T-helper 1 cell treated with Interleukin-12 subunit alpha and Interleukin-12 subunit beta and Interleukin-4 antibody, amounts not matched to agents 30 ng/mL and 1 ng/mL, for 36 hours (primary cell): ENCODE data around the gene SMYD2. TPM values are rescaled to one million over a fixed set of nuclear protein-coding genes. Genes with fewer than 3 reads are reported as not detected.

ENCODE experiments used
- intact Hi-C: fragments of 100-400 bp; cut with micrococcal nuclease; formaldehyde crosslinking; loops from one replicate; pipeline ENCODE4 v1.15.1; 2024
- total RNA-seq: library from RNA; stranded (reverse); gene quantifications from 2 replicates; pipeline ENCODE4 v1.2.3, GENCODE V29; 2022

SMYD2 gene
- total RNA-seq, 1 donor from 2014 or later, result 29.3 TPM

DNA sequence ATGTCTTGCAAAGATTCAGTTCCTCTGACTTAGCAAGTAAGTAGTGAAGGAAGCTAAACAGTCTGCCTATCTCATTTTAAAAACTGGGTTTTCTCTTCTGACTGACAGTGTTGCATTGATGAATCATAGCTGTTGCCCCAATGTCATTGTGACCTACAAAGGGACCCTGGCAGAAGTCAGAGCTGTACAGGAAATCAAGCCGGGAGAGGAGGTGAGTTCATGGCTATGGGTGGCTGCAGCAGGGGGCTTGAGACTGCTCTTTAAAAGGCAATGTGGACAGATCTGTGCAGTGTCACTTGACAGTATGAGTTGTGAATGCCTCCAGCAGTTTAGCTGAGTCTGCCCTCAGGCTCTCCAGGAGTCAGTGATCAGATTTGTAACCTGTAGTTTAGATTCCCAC is 46.6 kb downstream of the SMYD2 start:
- intact Hi-C loops, result no loop called here

DNA sequence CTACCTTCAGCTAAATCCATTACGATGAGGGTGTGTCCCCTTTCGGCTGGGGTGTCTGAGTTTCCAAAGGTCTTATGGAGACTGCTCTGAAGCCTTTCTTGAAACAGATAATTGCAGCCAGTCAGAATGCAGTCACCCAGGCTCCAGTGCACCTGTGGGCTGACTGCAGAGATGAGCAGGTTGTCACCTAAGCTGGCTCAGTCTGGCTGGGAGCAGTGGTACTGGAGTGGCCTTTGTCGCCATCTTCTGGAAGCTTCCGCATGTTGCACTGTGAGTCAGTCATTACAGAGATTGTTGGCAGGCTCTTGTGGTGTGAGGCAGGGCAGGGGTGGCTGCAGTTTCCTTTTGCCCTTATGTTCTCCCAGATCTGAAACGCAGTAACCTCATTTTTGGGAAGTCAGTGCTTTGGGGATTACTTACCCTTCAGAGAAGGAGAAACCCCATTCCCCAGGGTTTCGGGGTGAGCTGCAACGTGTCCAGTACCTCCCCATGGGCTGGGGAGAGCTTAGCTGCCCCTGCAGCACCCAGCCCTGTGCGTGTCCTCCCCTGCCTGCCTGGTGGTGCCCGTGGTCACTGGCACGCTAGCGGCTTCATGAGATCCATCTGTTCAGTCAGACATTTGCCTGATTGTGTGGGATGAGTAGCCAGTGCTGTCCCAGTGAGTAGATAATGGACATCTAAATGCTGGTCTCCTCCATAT is 48.0 kb downstream of the SMYD2 start:
- intact Hi-C loops, result loop anchor here (1.0 to 2.0 kb wide), 7 partner anchors 49 to 1206 kb away; no protein-coding TSS in a partner anchor

DNA sequence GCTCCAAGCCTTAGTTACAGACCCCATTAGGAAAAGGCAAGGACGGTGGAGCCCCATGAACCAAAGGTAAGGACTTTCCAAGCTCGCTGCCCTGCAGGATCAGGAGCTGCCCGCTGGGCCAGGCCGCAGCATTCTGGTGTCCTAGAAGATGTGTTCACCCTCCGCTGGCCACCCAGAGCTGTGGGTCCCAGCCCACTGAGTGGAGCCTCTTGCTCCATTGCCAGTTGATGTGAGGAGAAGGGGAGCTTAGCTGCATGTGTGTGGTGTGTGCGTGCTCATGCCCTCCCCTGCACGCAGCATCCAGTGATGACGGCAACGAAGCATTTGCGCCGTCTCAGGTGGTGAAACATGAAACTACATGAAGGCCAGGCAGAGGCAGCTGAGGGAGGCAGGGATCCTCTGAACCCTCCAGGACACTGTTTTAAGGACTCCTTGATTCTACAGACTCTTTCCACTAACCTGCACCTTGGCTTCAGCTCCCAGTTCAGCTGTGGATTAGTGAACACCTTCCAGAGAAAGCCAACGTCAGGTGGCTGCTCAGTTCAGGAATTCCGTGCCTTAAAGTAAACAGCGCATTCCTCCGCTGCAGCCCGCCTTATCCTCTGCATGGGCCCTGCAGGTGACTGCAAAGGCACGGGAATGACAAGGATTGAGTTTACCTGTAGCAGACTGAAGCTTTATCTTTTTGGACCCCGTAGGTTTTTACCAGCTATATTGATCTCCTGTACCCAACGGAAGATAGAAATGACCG is 48.7 kb downstream of the SMYD2 start:
- intact Hi-C loops, result loop anchor here (1.0 to 5.0 kb wide), 6 partner anchors 98 to 1207 kb away; no protein-coding TSS in a partner anchor

DNA sequence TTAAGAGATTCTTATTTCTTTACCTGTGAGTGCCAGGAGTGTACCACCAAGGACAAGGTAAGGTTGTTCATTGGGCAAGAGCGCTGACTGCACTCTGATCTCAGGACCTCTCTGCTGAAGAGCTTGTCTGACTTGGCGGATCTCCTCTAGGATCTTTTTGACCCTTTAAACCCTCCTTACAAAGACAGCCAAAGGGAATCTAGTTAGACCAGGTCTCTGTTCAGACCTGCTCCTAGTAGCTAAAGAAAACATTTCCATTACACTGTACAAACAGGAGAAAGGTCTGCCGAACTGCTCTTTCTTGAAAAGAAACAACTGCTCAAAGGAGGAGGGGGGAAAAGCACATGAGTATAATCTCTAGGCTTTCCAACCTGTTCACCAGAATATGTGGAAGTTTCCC is 49.3 kb downstream of the SMYD2 start:
- intact Hi-C loops, result loop anchor here (5.0 kb wide), 1 partner anchor 97 kb away; no protein-coding TSS in a partner anchor

DNA sequence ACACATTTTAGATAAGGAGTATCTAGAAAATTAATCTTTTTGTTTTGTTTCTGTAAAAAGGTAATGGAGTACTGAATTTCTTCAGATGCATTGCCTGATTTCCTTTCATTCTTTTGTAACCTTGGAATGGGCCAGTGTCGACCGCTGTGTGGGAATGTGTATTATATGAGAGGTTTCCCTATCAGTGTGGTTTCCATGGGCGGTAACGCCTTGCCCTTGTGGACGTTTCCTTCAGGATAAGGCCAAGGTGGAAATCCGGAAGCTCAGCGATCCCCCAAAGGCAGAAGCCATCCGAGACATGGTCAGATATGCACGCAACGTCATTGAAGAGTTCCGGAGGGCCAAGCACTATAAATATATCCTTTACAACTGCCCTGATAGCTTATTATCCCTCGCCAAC is 49.8 kb downstream of the SMYD2 start:
- intact Hi-C loops, result loop anchor here (5.0 kb wide), 1 partner anchor 97 kb away; no protein-coding TSS in a partner anchor

DNA sequence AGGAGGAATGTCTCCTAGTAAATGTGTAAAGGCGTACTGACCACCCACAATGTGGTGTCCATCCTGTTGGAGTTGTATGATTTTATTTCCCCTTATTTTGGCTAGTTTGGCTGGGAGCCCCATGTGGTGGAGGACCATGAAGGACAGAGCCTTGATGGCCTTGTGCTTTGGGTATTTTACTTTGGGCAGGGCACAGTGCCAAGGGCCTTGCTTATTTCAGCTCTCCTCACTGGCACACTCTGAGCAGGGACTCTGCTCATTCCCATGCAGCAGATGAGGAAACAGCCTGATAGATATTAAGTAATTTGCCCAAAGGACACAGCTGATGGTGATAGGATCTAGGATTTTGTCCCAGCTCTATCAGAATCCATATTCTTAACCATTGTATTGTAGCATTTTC is 50.2 kb downstream of the SMYD2 start:
- intact Hi-C loops, result loop anchor here (5.0 kb wide), 1 partner anchor 96 kb away; no protein-coding TSS in a partner anchor

DNA sequence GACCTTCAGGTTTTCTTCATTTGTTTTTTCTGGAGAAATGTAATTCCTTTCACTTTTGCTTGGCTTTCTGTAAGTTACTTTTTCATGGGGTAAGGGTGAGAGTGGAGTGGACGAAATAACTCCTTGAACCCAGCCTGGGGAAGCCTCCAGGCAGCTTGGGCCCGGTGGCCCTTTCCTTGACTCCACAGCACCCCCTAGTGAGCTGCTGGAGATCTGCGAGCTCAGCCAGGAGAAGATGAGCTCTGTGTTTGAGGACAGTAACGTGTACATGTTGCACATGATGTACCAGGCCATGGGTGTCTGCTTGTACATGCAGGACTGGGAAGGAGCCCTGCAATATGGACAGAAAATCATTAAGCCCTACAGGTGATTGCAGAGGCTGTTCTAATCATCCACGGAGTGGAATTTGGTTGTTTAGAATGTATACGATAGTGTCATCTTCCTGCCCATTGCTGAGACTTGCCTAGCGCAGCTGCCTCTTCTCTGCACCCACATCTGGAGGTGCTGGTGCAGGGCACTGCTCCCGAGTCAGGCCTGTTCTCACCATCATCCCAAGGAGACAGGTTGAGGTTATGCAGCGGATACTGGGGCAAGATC is 51.0 kb downstream of the SMYD2 start:
- intact Hi-C loops, result loop anchor here (2.0 to 5.0 kb wide), 3 partner anchors 57 to 107 kb away; no protein-coding TSS in a partner anchor

DNA sequence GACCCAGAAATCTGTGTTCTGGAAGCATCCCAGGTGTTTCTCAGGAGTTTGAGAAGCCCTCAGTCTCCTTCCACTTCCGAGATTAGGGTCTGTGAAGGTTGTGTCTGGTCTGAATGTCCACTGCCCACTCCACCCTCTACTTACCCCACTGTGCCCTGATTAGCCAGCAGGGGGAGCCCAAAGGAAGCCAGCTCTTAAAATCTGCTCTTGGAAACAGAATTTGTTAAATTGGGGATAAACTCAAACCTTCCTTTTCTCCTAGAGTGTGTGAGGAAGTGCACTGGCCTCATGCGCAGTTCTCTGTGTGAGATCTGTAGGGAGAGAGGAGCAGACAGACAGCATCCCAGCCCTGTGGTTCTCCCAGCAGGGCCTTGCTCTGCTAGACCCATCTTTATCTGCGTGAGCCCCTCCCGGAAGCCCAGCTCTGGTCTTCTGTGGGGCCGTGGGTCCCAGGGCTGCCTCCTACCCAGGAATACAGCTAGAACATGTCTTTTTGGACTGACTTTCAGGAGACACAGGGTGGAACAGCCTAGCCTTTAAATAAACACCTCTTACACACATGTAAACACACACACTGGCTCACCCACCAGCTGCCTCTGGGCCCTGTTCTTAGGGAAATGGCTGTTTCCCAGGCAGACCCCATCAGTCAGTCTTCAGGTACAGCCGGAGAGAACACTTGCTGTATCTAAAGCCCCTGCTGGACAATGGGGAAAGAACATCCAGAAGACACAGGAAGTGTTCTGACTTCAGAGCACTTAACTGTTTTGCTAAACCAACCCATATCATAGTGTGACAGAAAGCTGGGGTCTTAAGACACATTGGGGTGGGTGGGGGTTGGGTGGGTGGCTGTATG is 52.2 kb downstream of the SMYD2 start:
- intact Hi-C loops, result loop anchor here (1.0 to 5.0 kb wide), 8 partner anchors 56 to 295 kb away; partner anchors contain the start of gene CENPF

DNA sequence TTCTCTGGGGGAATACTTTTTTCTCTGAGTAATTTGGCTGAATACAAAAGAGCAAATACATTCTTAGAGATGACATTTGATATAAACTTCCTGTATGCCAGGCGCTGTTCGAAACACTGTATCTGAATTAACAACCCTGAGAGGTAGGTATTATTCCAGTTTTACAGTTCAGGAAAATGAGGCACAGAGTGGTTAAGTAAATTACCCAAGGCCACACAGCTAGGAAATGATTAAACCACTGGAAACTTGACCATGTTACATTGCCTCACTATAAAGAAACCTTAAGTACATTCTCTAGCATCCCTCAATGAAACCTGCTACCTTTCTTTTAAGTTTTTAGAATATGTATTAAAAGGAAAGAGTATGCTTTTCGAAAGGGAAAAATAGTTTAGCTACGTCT is 54.6 kb downstream of the SMYD2 start:
- intact Hi-C loops, result no loop called here

DNA sequence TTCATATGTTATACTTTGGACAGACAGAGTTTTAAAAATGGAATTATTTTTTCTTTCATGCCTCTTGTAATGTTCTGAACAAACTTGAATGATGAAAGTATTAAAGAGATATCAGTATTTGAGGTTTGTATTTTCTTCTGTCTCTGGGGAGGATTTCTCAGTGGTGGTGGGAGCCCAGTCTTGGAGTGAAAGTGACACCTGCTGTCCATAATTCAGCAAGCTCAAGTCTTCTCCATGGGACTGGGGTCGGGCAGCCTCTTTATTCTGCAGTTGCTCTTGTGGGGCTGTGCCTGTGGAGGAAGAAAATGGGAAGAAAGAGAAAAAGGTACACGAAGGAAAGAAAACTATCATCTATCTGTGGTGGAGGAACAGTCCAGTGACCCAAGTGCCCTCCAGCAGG is 56.1 kb downstream of the SMYD2 start:
- intact Hi-C loops, result no loop called here

DNA sequence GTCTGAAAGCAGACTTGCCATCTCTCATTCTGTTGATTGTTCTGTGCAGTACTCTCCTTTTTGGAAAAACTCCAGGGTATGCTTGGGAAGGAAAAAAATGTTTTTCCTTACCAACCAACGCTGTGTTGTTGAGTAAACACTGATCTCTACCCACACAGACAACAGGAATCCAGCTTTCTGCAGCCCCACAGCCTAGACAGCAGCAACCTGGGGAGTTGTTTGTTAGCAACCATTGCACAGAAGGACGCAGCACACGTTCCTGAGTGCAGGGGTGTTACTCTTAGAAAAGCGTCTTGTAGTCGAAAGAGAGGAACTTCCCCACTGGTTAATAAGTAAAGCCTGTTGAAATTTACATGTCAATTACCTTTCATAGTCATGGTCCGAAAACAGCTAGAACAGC is 56.6 kb downstream of the SMYD2 start:
- intact Hi-C loops, result no loop called here

DNA sequence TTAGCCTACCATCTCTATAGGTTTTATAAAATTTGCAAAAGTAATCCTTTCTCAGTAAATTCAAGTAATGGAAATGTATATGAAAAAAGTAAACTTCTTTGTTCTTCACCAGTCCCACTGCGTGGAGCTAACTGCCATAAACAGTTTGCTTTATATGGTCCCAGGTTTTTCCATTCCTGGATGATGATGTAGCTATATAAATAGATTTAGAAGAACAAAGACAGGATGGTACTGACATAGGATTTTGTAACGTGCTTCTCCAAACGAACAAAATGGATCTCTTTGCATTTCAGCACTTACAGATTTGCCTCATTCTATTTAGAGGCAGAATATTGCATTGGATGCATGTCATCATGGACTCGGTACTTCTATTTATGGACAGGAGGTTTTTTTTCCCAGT is 57.3 kb downstream of the SMYD2 start:
- intact Hi-C loops, result no loop called here

DNA sequence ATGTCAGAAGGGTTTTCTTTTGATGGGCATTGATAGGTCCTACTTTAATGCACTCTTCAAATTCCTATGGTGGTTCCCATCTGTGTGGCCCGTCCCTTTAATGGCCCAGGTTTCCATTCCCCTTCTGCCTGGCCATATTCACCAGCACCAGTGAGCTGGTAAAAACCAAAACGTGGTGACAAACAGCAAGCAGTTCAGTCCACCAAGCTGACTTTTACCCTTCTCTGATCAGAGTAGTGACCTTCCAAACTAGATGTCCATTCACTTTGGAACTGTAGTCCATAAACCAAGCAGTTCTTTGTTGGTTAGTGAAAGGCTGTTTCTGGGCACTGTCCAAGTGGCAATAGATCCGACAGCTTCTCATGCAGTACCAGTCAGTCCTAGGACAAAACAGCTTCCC is 60.5 kb downstream of the SMYD2 start:
- intact Hi-C loops, result no loop called here

DNA sequence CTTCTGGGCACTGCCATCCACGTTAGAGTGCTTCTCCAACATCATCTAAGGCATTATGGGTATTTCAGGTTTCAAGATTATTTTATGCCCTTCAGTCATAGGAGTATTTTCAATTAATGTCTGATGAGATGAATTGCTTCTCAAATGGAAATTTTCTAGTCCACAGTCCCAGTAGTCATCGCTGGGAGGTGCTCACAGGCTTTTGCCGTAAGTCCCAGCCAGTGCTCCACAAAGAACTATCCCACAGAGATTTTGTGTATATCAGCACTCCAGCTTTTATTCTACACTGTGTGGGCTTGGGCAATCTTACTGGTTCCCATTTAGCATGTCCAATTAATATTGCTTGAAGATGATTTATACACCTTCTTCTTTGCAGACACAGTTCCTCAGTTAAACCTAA is 61.0 kb downstream of the SMYD2 start:
- intact Hi-C loops, result no loop called here

DNA sequence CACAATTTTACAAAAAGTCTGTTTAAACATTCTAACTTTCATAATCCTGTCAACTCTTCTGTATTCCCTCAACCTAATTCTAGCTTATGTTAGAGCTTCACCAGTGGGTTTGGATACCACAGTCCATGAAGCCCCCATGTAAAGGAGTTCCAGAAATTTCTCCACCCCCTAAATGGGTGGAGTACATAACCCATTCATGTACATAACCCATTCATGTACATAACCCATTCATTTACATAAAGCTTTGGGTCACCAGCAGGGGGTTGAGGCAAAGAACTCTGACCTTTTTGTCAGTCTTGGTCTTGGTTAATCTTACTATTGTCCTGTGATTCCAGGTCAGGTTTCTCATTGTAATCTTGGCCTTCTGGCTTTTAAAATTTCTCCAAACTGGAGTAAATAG is 61.6 kb downstream of the SMYD2 start:
- intact Hi-C loops, result no loop called here

DNA sequence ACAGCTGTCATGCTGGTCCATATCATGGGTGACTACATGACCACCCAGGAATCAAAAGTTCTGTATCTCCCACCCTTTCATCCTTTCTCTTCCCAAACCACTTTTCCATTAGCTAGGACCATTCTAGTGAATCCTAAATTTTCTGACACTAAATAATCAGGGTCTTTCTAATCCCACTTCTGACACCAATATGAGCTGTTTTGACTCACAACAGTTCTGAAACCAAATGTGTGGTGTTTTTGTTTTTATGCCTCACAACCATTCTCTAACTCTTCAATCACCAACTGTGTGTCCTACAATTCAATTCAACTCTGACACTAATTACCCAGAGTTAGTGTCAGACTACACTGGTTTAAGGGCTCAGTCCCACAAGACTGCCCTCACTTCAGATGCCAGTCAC is 63.9 kb downstream of the SMYD2 start:
- intact Hi-C loops, result no loop called here

DNA sequence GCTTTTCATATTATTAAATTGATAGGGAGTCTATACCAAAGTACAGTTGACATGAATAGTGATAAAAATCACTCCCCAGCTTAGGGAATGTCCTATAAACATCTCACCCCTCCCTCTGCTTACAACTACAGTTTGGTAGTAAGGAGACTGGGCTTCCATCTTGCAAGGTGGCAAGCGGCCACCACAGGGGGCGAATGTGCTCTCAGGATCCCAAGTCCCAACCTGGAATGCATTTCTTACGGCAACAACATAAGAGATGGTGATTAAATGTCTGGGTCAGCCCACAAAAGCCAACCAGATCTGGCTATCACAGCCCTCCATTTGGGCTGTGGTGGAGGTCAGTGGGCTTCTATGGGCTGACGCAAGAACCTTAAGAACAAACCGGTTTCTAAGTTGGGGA is 68.0 kb downstream of the SMYD2 start:
- intact Hi-C loops, result no loop called here

DNA sequence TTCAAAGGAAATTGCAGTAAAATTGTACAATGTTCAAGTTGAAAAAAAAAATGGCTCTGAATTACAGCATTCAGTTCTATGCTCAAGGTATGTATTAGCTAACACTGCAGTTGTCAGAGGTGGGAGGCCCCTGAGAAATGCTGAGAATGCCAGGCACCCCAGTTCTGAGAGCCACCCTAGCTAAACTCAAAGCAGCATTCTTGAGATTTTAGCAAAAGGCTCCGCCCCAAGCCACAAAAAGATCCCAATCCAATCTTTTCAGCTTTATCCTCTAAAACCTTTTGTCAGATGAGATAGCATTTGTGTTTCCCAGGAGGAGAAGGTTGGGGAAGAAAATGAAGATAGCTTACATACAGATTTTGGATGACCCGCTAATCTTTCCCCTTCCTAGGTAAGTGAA is 68.8 kb downstream of the SMYD2 start:
- intact Hi-C loops, result no loop called here

DNA sequence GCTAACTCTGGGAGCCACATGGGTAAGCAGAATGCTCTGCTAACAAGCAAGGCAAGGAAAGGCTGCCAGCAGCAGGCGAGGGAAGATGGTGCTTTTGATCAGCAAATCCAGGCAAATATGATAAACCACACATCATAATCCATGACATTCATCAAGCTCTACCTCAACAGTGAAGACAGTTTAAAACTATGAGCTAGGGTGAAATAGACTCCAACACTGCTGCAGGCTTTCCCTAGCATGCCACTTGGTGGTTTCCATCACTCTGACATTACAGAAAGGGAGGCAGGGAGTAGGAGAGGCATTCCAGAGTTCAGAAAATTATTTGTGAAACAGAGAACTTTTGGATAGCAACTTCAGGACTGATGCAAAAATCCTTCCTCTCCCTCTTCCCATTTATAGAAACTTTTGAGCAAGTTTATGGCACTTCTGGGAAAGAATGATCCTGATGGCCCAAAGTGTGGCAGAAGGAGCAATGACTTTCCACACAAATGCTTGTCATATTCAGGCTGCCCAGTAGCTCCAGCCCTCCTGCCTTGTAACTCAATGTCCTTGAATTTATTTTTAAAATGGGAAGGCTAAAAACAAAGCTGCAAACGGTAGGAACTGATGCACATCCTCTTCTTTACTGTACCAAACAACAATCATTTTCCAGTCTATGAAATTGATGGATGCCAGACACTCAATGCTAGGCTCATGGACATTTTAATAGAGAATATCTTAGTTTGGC is 70.8 kb downstream of the SMYD2 start:
- intact Hi-C loops, result no loop called here

DNA sequence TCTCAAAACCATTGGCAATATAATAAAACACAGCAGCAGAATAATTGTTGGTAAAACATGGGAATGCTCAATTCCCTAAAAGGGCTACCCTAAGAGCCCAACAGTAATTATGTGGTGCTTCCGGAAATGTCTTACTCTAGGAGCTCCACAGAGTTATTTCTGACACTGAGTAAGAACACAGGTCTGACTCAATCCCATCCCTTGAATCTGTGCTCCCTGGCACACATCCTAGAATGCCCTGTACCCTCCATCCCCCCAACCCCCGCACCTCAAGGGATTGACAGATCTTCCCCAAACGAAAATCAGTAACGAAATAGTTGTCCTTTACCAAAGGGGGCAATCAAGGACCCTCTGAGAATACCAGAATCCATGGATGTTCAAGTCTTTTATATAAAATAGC is 71.9 kb downstream of the SMYD2 start:
- intact Hi-C loops, result no loop called here
